K562 (cell line): Measurements from ENCODE around the gene ISYNA1. TPM values are rescaled to one million over a fixed set of nuclear protein-coding genes. Genes with fewer than 3 reads are reported as not detected.
A peak's percentile ranks its signal among the peaks of the same experiment; 100 is the strongest.

Source experiments
- BDP1 ChIP-seq: IDR thresholded peaks from 3 replicates; pipeline ENCODE4 v1.6.1; 2011; ENCODE audit not compliant: insufficient read length, insufficient read depth
- CXXC5 ChIP-seq: fragments of 250-450 bp; sonication (Bioruptor Pico); IDR thresholded peaks from 2 replicates; pipeline ENCODE4 v1.8.0; 2022; ENCODE audit warnings: inconsistent platforms, mild to moderate bottlenecking, moderate library complexity
- GATAD2A ChIP-seq: fragments of 450-650 bp; IDR thresholded peaks from 2 replicates; pipeline ENCODE4 v1.6.1; 2017
- HDAC2 ChIP-seq: fragments of 450-650 bp; IDR thresholded peaks from 2 replicates; pipeline ENCODE4 v1.6.1; 2016; ENCODE audit warnings: mild to moderate bottlenecking
- JUN ChIP-seq, 2 experiments: sonication (generic) in 1 of 2; formaldehyde crosslinking in 1 of 2; IDR thresholded peaks; 2 replicates each; pipeline versions ENCODE4 v1.6.1 to v1.8.0; 2012 to 2022; ENCODE audit warnings: borderline replicate concordance in 2 of 2, mild to moderate bottlenecking in 2 of 2, improper control_type of control experiment in 1 of 2, low read depth in 1 of 2, low read length in 1 of 2, missing genetic modification reagents in 1 of 2
- MEIS2 ChIP-seq: fragments of 450-650 bp; IDR thresholded peaks from 2 replicates; pipeline ENCODE4 v1.6.1; 2014; ENCODE audit warnings: mild to moderate bottlenecking; ENCODE audit not compliant: partially characterized antibody
- PCBP1 ChIP-seq: fragments of 200-400 bp; formaldehyde crosslinking; IDR thresholded peaks from 2 replicates; pipeline ENCODE4 v1.6.1; 2018; ENCODE audit warnings: mild to moderate bottlenecking, low read depth, low read length; ENCODE audit not compliant: poor library complexity, severe bottlenecking
- XRCC5 ChIP-seq: fragments of 200-400 bp; formaldehyde crosslinking; IDR thresholded peaks from 2 replicates; pipeline ENCODE4 v1.6.1; 2017; ENCODE audit warnings: low read depth, mild to moderate bottlenecking, low read length
- polyA plus RNA-seq, 8 experiments: library from polyadenylated mRNA; depleted of rRNA in 4 of 8; stranded (reverse) in 5 of 8; unstranded in 3 of 8; fragments of >200 nt; fragmentation: Nextera tagmentation in 2 of 8; fragmentation: Illumina TruSeq in 1 of 8; extraction: Ambion mirVana in 2 of 8; extraction: Trizol in 1 of 8; gene quantifications; 2 replicates each; pipeline versions ENCODE4 v1.2.1 to v1.2.3, GENCODE V29; 2011 to 2014; ENCODE audit warnings: inconsistent platforms in 1 of 8, missing spikeins in 1 of 8
- total RNA-seq, 7 experiments: library from RNA; depleted of rRNA in 6 of 7; stranded (reverse); fragments of >200 nt in 6 of 7; fragmentation: Illumina TruSeq in 2 of 7; extraction: Trizol in 2 of 7; gene quantifications; 2 replicates each; pipeline versions ENCODE4 v1.2.1 to v1.2.3, GENCODE V29; 2011 to 2021; ENCODE audit warnings: low replicate concordance in 1 of 7
- TF ChIP-seq, protein P1 (sequence below): sonication (generic); formaldehyde crosslinking; IDR thresholded peaks from 2 replicates; pipeline ENCODE4 v1.8.0; 2022; ENCODE audit warnings: mild to moderate bottlenecking, missing genetic modification reagents
- TF ChIP-seq, protein P2 (sequence below): fragments of 250-450 bp; sonication (Bioruptor Pico); IDR thresholded peaks from 2 replicates; pipeline ENCODE4 v1.6.1; 2021; ENCODE audit warnings: mild to moderate bottlenecking
- TF ChIP-seq, protein P3 (sequence below): fragments of 450-650 bp; IDR thresholded peaks from 2 replicates; pipeline ENCODE4 v1.6.1; 2016; ENCODE audit warnings: mild to moderate bottlenecking, moderate library complexity

The ISYNA1 gene
- total and polyA plus RNA-seq, 9 of the 15 experiments (the other 6 are each of a cell fraction or from before 2014, with no cell fraction given): 21.8 to 460 (median 93.2) TPM

DNA sequence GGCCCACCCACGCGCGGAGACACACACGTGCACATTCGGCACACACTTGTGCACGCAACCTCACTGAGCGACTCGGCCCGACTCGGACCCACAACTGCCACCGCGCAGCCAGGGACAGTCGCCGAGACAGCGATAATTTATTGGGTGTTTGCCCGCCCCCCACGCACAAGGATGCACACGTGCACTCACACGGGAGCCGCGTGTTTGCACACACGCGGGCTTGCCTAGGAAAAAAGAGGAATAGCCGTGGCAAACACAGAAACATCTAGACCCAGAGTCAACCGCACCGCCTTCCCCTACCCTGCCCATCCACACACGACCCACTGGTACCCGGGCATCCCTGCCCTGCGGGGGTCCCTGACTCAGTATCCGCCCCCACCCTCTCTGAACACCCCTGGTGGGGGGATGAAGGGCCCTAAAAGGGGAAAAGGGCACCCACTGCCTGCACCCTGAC, 19.9 kb downstream of the ISYNA1 start (continued):
- TF ChIP-seq, protein P1, sequence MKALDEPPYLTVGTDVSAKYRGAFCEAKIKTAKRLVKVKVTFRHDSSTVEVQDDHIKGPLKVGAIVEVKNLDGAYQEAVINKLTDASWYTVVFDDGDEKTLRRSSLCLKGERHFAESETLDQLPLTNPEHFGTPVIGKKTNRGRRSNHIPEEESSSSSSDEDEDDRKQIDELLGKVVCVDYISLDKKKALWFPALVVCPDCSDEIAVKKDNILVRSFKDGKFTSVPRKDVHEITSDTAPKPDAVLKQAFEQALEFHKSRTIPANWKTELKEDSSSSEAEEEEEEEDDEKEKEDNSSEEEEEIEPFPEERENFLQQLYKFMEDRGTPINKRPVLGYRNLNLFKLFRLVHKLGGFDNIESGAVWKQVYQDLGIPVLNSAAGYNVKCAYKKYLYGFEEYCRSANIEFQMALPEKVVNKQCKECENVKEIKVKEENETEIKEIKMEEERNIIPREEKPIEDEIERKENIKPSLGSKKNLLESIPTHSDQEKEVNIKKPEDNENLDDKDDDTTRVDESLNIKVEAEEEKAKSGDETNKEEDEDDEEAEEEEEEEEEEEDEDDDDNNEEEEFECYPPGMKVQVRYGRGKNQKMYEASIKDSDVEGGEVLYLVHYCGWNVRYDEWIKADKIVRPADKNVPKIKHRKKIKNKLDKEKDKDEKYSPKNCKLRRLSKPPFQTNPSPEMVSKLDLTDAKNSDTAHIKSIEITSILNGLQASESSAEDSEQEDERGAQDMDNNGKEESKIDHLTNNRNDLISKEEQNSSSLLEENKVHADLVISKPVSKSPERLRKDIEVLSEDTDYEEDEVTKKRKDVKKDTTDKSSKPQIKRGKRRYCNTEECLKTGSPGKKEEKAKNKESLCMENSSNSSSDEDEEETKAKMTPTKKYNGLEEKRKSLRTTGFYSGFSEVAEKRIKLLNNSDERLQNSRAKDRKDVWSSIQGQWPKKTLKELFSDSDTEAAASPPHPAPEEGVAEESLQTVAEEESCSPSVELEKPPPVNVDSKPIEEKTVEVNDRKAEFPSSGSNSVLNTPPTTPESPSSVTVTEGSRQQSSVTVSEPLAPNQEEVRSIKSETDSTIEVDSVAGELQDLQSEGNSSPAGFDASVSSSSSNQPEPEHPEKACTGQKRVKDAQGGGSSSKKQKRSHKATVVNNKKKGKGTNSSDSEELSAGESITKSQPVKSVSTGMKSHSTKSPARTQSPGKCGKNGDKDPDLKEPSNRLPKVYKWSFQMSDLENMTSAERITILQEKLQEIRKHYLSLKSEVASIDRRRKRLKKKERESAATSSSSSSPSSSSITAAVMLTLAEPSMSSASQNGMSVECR (CRISPR knock-in tag): peak; percentile 7; the same call in 1 of the 2 replicates
- TF ChIP-seq, protein P2, sequence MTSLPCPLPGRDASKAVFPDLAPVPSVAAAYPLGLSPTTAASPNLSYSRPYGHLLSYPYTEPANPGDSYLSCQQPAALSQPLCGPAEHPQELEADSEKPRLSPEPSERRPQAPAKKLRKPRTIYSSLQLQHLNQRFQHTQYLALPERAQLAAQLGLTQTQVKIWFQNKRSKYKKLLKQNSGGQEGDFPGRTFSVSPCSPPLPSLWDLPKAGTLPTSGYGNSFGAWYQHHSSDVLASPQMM: no peak
- 0 out of 2 replicates have a peak, but pooled peaks have one; percentile 67 for TF ChIP-seq GATAD2A
- TF ChIP-seq, protein P3, sequence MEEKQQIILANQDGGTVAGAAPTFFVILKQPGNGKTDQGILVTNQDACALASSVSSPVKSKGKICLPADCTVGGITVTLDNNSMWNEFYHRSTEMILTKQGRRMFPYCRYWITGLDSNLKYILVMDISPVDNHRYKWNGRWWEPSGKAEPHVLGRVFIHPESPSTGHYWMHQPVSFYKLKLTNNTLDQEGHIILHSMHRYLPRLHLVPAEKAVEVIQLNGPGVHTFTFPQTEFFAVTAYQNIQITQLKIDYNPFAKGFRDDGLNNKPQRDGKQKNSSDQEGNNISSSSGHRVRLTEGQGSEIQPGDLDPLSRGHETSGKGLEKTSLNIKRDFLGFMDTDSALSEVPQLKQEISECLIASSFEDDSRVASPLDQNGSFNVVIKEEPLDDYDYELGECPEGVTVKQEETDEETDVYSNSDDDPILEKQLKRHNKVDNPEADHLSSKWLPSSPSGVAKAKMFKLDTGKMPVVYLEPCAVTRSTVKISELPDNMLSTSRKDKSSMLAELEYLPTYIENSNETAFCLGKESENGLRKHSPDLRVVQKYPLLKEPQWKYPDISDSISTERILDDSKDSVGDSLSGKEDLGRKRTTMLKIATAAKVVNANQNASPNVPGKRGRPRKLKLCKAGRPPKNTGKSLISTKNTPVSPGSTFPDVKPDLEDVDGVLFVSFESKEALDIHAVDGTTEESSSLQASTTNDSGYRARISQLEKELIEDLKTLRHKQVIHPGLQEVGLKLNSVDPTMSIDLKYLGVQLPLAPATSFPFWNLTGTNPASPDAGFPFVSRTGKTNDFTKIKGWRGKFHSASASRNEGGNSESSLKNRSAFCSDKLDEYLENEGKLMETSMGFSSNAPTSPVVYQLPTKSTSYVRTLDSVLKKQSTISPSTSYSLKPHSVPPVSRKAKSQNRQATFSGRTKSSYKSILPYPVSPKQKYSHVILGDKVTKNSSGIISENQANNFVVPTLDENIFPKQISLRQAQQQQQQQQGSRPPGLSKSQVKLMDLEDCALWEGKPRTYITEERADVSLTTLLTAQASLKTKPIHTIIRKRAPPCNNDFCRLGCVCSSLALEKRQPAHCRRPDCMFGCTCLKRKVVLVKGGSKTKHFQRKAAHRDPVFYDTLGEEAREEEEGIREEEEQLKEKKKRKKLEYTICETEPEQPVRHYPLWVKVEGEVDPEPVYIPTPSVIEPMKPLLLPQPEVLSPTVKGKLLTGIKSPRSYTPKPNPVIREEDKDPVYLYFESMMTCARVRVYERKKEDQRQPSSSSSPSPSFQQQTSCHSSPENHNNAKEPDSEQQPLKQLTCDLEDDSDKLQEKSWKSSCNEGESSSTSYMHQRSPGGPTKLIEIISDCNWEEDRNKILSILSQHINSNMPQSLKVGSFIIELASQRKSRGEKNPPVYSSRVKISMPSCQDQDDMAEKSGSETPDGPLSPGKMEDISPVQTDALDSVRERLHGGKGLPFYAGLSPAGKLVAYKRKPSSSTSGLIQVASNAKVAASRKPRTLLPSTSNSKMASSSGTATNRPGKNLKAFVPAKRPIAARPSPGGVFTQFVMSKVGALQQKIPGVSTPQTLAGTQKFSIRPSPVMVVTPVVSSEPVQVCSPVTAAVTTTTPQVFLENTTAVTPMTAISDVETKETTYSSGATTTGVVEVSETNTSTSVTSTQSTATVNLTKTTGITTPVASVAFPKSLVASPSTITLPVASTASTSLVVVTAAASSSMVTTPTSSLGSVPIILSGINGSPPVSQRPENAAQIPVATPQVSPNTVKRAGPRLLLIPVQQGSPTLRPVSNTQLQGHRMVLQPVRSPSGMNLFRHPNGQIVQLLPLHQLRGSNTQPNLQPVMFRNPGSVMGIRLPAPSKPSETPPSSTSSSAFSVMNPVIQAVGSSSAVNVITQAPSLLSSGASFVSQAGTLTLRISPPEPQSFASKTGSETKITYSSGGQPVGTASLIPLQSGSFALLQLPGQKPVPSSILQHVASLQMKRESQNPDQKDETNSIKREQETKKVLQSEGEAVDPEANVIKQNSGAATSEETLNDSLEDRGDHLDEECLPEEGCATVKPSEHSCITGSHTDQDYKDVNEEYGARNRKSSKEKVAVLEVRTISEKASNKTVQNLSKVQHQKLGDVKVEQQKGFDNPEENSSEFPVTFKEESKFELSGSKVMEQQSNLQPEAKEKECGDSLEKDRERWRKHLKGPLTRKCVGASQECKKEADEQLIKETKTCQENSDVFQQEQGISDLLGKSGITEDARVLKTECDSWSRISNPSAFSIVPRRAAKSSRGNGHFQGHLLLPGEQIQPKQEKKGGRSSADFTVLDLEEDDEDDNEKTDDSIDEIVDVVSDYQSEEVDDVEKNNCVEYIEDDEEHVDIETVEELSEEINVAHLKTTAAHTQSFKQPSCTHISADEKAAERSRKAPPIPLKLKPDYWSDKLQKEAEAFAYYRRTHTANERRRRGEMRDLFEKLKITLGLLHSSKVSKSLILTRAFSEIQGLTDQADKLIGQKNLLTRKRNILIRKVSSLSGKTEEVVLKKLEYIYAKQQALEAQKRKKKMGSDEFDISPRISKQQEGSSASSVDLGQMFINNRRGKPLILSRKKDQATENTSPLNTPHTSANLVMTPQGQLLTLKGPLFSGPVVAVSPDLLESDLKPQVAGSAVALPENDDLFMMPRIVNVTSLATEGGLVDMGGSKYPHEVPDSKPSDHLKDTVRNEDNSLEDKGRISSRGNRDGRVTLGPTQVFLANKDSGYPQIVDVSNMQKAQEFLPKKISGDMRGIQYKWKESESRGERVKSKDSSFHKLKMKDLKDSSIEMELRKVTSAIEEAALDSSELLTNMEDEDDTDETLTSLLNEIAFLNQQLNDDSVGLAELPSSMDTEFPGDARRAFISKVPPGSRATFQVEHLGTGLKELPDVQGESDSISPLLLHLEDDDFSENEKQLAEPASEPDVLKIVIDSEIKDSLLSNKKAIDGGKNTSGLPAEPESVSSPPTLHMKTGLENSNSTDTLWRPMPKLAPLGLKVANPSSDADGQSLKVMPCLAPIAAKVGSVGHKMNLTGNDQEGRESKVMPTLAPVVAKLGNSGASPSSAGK: peak; percentile 18; the same call in 1 of the 2 replicates
- TF ChIP-seq JUN (IDR thresholded peaks at IDR 0.05; ENCODE audit: borderline replicate concordance, low read depth, low read length): no peak
- TF ChIP-seq JUN (CRISPR knock-in tag; IDR thresholded peaks at IDR 0.05; ENCODE audit: borderline replicate concordance): no peak
- no peak for TF ChIP-seq PCBP1
- TF ChIP-seq XRCC5: peak; percentile 58; the same call in 1 of the 2 replicates
- TF ChIP-seq BDP1: no peak
- TF ChIP-seq CXXC5 (CRISPR knock-in tag): no peak; the same call in 1 of the 2 replicates
- peak; percentile 88 for TF ChIP-seq MEIS2
- TF ChIP-seq HDAC2: no peak
